NCI-H1092 (cell line): ENCODE measurements around the gene C9orf72.

Experiments
- DNase-seq: peaks from one replicate; lab custom pipeline; 2025; lab: John Stamatoyannopoulos, UW

C9orf72 gene

DNA sequence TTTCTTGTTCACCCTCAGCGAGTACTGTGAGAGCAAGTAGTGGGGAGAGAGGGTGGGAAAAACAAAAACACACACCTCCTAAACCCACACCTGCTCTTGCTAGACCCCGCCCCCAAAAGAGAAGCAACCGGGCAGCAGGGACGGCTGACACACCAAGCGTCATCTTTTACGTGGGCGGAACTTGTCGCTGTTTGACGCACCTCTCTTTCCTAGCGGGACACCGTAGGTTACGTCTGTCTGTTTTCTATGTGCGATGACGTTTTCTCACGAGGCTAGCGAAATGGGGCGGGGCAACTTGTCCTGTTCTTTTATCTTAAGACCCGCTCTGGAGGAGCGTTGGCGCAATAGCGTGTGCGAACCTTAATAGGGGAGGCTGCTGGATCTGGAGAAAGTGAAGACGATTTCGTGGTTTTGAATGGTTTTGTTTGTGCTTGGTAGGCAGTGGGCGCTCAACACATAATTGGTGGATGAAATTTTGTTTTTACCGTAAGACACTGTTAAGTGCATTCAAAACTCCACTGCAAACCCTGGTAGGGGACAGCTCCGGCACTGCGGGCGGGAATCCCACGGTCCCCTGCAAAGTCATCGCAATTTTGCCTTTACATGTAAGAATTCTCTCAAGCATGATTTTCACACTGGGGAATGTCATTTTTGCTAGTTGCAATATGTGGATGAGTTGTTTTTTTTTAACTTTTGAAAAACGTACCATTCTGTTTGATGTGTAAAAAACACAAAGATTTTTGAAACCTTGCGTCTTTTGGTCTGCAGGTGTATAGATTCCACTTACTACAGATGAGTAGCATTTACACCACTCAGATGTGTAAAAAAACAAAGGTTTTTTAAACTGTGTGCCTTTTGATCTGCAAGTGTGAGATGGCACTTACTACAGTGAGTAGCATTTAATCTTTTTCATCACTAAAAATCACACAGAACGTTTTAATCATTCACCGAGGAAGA is 631 bp upstream of the C9orf72 start:
- peak; percentile 99 for DNase-seq

DNA sequence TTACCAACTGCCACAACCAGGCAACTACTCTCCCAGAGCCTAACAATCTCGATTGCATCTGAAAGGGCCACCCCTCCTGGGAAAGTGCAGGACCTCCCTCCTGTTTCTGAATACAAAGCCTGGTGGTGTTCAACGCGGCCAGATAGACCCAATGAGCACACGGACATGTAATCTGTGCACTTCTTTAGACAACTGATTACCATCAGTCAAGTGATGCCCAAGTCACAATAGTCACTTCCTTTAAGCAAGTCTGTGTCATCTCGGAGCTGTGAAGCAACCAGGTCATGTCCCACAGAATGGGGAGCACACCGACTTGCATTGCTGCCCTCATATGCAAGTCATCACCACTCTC is 739 bp downstream of the C9orf72 start:
- DNase-seq = peak; percentile 47

DNA sequence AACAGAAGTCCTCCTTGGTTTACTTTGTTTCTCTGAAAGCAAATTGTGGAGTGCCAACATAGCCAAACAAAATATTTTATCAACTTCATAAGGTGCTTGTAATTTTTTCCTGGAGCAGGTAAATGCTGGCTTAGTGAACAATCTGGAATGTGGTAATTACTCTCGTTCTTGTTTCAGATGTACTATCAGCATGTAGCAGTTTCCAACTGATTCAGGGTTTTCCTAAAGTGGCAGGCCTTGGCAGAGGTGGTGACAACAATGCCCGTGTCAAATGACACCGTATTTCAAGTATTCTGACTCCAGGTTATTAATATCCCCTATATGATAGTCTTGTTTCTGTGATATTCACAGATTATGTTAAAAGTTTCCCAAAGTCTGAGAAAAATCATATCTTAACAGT is 1.2 kb downstream of the C9orf72 start:
- DNase-seq = no peak

DNA sequence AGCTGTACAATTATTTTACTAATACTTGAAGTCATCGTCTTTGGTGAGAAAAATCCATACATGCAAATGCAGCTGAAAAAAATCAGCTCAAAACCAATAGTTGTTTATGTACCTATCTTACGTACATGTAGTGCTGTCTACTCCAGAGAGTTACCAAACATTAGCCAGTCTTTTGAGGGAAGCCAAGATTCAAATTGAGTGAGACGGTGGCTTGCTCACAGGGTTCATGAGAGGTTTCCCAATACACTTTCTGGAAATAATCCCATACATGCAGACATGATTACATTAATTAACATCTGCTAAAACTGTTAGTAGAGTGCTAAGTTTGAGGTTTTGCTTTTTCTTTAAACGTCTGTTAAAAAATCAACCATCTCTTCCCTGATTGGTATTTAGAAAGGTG is 2.3 kb downstream of the C9orf72 start:
- DNase-seq = no peak

DNA sequence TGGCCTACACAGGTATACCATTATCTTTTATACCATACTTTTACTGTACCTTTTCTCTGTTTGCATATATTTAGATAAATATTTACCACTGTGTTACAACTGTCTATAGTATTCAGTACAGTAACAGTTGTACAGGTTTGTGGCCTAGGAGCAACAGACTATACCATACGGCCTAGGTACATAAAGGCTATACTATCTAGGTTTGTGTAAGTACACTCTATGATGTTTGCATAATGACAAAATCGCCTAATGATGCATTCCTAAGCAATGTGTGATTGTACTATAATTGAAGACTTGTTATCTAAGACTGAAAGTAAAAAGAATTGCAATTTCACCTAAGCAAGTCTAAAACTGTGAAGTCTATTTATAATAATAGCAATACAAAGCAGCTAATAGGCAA is 3.9 kb downstream of the C9orf72 start:
- no peak for DNase-seq

DNA sequence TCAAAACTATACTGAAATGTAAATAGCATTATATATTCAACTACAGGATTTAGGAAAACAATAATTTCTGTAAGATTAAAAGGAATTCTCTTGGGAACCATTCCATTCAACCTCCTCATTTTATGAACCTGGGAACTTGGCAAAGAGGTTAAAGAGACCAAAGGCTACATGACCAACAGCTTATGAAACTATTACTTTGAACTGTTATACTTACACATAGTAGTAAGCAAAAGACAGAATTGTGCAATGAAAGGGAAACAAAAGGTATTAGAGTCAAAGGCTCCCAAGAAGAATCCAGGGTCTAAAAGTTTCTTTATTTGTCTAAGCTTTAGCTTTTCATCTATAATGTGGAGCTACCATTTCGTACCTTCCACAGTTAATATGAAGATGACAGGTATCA is 7.2 kb downstream of the C9orf72 start:
- no peak for DNase-seq

DNA sequence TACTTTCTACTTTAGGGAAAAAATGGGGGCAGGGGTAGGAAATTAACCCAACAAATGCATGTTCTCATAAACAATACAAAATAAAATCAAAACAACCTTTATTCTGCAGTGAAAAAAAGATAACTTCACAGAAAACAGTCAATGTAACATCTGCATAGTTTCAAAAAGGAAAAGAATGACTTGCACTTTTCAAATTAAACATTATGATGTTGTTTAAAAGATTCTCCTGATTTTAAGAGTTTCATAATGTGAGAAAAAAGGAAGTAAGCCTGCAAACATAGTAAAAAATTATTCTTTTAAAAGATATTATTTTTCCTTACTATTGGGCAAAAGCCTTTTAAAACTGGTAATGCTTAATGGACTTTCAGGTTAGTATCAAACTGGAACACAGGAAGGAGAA is 7.6 kb downstream of the C9orf72 start:
- no peak for DNase-seq

DNA sequence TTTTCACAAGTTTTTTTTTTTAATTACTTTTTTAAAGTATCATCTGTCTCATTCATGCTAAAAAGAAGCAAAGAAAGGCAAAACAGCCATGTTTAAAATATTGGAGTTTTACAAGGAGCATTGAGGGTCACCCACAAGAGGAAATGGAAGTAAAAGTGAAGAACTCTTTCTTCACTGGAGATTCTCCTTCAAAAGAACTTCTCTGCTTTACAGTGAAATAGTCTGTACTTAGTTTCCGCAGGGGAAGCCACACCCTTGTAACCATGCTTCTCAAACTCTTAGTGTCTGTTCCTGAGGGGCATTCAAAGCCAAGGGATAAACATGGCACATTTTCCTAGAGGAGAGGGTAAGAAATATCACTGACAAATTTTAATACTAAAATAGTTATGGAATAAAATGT is 8.6 kb downstream of the C9orf72 start:
- DNase-seq = no peak

DNA sequence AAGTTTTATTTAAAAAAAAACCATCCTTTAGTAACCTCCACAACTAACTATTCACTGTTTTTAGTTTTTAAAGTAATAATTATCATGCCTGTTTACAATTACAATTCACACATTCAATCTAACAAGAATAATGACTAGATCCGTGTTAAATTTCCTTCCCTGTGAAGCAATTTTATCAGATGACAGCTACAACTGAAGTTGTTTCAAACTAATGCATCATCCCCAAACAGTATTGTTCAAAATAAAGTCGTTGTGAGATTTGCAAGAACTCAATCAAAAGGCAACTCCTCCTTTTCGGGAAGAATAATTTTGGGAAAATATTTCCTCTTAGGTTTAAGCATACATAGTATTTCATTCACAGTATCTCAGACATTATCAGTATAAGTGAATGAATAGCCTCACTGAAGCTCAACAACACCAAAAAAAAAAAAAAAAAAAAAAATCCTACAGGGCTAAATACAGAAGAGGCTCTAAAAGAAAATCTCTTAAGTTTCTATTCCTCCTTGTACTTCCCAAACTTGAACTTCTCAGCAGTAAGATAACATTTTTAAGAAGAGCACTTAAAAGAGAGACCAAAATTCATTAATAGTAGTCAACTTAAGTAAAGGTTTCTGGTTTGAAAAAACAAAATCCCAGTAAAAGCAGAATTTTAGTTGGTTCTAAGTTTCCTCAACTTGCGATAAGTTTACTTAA is 9.4 kb downstream of the C9orf72 start:
- DNase-seq = no peak

DNA sequence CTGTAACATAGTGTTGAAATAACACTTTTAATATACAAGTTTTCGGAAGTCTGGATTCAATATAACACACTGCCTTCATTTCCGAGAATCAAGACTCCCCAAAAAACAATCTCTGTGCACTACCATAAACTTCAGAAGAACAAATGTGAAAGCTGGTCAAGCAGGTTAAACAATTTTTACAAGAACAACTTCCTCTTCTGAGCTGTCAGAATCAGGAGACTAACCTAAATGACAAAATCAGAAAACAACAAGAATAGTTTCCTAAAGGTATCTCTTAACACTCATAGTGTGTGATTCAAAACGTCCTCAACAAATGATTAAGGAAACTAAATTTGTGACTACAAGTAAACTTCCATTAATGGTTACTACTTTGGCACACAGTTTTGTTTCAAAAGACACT is 11.6 kb downstream of the C9orf72 start:
- DNase-seq = no peak

DNA sequence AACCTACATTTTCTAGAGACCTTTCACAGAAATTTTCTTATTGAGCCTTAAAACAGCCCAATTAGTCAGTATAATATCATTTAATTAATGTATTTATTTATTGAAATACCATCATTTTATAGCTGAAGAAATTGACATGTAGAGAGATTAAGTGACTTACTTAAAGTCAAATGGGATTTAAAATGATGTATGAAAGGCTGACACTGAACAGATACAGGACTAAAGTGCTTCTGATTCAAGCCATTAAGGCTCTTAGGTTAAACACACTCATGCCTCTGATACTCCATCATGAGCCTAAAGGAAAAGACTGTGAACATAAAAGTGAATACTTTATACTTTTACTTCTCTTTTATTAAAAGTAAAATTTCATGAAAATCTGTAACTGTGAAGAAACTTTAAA is 12.8 kb downstream of the C9orf72 start:
- DNase-seq = no peak

DNA sequence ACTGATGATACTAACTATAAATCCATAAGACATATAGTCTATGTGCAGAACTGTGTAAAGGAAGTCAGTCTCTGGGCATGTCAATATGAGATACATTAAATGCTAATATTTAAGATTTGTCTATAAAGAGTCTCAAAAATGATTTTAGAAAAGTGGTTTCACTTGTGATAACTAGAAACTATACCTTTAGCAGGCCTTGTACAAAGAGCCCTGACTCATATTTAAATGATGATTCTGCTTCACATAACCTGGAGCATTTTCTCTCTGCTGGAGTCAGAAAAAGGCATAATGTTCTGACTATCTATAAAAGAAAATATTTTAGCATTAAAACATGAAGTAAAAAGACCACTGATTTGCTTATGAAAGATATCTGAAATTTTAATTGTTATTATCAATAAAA is 15.0 kb downstream of the C9orf72 start:
- no peak for DNase-seq

DNA sequence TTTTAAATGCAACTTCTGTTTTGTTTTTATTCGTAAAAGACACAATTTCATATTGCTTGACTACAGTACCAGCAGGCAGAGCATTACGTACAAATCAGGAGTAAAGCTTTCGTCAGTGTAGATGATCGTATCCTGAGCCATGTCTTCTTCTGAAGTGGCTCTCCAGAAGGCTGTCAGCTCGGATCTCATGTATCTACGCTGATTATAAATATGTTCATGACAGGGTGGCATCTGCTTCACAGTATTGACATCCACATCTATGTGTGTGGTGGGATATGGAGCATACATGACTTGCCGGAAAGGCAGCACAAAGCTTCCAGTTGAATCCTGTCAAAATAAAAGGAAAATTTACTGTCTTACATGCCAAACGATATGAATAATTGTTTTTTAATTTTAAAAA is 16.8 kb downstream of the C9orf72 start:
- no peak for DNase-seq

DNA sequence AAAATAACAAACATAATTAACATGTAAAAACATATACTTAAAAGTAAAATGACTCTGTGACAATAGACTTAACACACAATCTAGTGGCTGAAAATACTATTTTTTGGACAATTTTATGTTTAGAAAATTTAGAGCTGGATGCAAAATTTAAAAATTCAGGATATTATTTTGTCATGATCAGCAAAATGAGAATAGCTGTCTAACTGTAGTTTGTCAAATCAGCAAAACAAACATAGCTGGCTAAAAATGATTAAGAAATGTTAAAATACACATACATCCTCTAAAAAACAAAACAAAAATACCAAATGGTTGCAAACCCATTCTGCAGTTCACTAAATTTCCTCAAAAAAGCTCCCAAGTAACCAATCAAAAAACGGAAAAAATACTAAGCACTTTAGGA is 18.6 kb downstream of the C9orf72 start:
- DNase-seq = no peak

DNA sequence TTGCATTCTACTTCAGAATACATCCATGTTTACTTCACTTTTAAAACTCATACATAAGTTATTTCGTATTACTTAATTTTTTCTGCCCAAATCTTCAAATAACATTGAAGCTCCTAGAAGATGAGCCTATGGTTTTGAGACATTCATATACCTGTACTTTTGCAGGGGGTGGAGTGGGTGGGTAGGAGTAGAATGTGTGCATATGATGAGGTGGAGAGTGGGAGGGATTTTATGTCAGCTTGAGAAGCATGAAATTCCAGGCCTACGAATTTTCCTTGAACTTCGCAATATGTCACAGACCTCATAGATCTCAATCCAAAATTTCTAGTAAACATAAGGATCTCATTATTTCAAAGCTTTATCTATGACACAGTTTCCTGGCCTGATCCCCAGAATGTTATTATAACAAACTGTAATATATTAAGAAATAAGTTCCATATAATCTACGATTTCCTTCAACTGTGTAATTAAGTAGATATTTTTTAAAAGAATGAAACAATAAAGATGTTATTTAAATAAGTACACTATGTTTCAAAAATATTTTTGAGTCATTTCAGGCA is 24.0 kb downstream of the C9orf72 start:
- DNase-seq = no peak

DNA sequence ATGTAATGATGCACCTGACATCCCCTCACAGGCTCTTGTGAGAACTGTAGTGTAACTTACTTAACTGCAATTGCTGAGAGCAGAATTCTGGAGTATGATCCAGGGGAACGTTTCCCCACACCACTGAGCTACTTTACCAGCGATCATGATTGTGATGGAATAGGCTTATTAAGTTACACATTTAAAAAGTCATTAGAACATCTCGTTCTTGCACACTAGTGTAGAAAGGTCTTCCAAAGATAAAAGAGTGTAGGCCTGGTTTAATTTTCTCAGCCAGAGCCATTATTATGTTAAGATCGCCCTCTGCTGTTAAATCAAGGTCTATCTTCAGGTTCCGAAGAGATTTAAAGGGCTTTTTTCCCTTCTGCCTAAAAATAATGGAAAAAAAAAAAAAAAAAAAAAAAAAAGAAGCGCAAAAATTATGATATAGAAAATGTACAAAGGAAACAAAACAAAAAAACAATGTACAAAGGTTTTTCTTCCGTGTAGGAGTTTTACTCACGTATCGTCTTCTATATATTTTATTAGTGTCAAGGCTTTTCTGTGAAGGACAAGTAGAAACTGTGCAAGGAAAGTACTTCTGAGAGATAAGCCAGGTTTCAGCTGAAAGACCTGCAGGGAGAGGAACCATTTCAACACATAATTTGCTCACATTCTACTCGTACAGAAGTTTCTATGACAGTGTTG is 25.1 kb downstream of the C9orf72 start:
- DNase-seq = peak; percentile 16

DNA sequence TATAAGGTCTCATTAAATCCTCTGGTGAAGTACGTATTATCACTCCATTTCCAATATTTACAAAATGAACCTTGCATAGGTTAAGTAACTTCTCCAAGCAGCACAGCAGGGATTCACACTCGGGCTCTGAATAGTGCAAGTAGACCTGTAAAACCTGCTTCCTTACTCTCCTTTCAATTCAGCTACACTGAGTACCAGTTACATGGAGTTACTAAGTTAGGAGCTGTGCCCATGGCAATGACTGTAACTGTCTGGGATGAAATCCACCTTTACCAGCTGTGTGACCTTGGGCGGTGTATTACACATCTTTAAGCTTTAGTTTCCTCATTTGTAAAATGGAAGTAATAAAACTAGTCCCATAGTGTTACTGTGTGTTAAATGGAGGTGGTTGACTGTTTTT is 27.8 kb downstream of the C9orf72 start:
- no peak for DNase-seq

DNA sequence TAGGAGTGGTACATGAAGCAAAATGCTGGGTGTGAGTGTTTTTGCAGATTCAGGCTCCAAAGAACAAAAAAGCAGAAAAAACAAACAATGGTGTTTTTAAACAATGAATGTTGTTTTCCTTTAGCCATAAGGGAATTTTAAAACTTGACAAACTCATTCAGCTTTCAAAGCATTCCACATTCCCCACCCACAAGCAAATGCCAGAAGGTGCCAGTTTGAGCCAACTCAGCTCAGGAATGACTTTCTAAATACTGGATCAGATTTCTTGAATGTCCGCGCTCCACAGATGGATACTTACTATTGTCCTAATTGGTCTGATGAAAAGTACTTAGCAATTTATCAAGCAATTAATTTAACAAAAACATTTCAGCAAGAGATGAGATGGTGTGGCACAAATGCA is 30.8 kb downstream of the C9orf72 start:
- DNase-seq = no peak

DNA sequence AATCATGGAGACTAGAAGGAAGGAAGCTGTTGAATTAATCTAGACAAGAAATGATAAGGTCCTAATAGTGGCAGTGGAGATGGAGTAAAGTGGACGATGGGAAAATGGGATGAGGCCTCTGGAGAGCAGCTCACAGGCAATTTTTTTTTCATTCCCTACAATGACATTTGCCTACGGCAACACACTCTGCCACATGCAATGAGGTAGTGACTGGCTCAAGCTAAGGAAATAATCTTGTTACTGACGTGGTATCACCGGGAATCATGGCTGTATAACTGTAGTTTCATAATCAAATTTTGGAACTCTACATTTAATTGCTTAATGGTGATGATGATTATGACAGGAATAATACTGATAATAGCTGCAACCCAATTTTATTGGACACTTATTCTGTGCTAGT is 31.5 kb downstream of the C9orf72 start:
- no peak for DNase-seq

DNA sequence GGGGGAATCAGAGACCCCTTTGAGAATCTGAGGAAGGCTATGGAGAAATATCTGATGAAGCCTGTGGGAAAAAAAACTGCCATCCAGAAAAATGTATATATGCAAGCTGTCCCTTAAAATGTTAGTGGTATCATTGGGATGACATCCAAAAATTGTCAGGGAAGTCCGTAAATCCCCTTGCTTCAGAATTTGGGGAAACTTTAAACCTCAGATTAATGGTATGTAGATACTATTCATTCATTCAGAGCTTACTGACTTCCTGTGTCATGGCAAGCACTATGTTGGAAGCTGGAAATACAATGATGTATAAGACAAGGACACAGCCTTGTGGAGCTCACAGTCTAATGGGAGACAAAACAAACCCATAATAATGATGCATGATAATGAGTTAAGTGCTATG is 32.8 kb downstream of the C9orf72 start:
- no peak for DNase-seq

DNA sequence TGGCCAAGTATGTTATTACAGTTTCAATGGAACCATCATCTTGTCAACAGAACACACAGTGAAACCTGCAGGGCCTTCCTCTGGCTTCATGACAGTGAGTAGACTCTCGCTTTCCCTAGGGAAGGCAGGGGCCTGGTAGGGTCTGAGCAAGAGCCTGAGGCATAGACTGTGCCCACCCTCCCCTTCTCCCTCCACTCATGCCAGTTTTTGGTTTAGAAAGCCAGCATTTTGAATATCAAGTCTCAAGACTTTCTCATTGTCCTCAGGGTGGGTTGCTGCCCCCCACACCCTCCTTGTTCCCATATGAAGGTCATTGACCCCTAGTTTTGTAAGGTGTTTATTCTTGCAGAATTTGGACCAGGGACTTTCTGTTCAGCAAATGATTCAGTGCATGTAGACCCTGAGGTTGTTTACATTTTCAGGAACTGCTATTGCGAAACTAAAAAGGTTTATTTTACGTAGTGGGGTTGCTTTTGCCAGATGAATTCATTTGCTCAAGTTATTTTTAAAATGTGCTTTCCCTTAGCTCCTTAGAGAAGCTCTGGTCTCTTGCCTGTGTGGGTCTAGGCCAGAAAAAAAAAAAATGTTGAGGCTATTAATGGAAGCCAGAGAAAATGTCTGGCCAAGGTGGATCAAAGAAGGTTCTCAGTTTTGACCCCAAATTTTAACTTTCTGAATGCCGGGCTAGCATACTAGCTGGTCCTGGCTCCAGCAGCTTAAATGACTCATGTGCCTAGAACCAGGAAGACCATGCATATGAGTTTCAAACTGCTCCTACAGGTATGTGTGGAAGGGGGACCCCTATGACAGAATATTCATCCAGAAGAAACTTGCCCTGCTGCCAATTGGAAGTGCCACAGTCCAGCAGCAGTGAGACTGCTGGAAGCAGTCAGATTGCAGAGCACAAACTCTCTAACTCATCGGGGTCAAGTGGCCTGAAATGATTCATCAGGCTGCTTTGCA is 33.5 kb downstream of the C9orf72 start:
- DNase-seq = no peak

DNA sequence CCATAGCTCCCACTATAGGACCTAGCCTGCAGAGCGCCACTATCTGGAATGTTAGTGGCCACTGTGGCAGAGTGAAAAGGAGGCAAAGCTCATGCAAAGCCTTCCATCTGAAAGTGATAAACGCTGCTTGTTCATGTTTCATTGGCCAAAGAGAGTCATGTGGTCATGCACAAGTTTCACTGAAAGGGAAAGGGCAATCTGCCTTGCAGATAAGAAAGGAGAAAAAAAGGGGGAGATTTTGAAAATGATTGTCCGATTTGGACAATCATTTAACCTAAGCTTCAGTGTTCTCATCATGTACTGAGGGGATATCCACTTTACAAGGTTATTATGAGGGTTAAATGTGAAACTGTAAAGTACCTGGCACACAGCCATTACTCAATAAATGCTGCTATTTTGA is 34.6 kb downstream of the C9orf72 start:
- DNase-seq = no peak
